NB4 (cell line): ENCODE data around the gene TEX22.

ENCODE experiments used
- CTCF ChIP-seq: IDR thresholded peaks from one replicate; pipeline ENCODE4 v1.5.1; 2012; ENCODE audit warnings: low read depth, low read length
- MAX ChIP-seq: IDR thresholded peaks from 2 replicates; pipeline ENCODE4 v1.6.1; 2011; ENCODE audit warnings: low read depth, low read length
- MYC ChIP-seq: IDR thresholded peaks from 2 replicates; pipeline ENCODE4 v1.6.1; 2011; ENCODE audit warnings: low read depth, low read length
- POLR2A ChIP-seq: IDR thresholded peaks from 2 replicates; pipeline ENCODE4 v1.6.1; 2011; ENCODE audit warnings: mild to moderate bottlenecking; ENCODE audit not compliant: insufficient read length; ENCODE audit errors: extremely low read depth

- no peak for TF ChIP-seq POLR2A
- TF ChIP-seq CTCF: no peak
- TF ChIP-seq MAX: no peak
- TF ChIP-seq MYC: no peak
These were observed 31.0 kb upstream of the TEX22 start for GRCh38 chr14:105367116-105368031.
